DND-41 (cell line): ENCODE results near the gene ADAMTS13.

Experiments used
- CTCF ChIP-seq: IDR thresholded peaks from 2 replicates; pipeline ENCODE4 v1.5.1; 2012; ENCODE audit warnings: borderline replicate concordance, low read length, moderate library complexity, mild to moderate bottlenecking; ENCODE audit not compliant: poor library complexity, severe bottlenecking; ENCODE audit errors: extremely low read depth
- EZH2 ChIP-seq: IDR thresholded peaks from 3 replicates; pipeline ENCODE4 v1.6.1; 2012; ENCODE audit warnings: borderline replicate concordance, low read depth, mild to moderate bottlenecking, moderate library complexity, low read length, inconsistent platforms; ENCODE audit not compliant: severe bottlenecking

- TF ChIP-seq EZH2 (no peak), CTCF (no peak)
Observed at GRCh38 chr9:133394687-133395271, 27.4 kb upstream of the ADAMTS13 start.
